ENCODE data around the gene ARFIP1. TPM values are rescaled to one million over a fixed set of nuclear protein-coding genes. Genes with fewer than 3 reads are reported as not detected.

The ARFIP1 gene
- polyA plus RNA-seq, 1 donor from 2014 or later = 35.1 TPM

- no peaks in the 10 kb centered on the region for H3K27me3 ChIP-seq (ENCODE audit: insufficient read depth, low read depth, low read length)
- H3F3A ChIP-seq (ENCODE audit: insufficient read depth, low read length, poor library complexity, severe bottlenecking) = no peaks in the 10 kb centered on the region
- H4K20me1 ChIP-seq (ENCODE audit: insufficient read depth) = no peaks in the 10 kb centered on the region
- H3K9ac ChIP-seq (ENCODE audit: low read length) = no peak overlapping the region
- H3K4me3 ChIP-seq (ENCODE audit: low read length) = no peak overlapping the region
- H3K9me2 ChIP-seq (ENCODE audit: insufficient read depth, low read length) = no peaks in the 10 kb centered on the region
- H3K27ac ChIP-seq (ENCODE audit: low read length) = no peak overlapping the region
- no peaks in the 10 kb centered on the region for H3K9me3 ChIP-seq (ENCODE audit: low read length)
- no peaks in the 10 kb centered on the region for H3K79me2 ChIP-seq (replicated peaks; ENCODE audit: insufficient read depth, low read length)
- no peaks in the 10 kb centered on the region for H3K36me3 ChIP-seq (ENCODE audit: insufficient read depth, low read length)
- no peak overlapping the region for H2AFZ ChIP-seq (ENCODE audit: low read depth, low read length)
- no peak for TF ChIP-seq POLR2AphosphoS5 (IDR thresholded peaks at IDR 0.05)
- TF ChIP-seq REST (IDR thresholded peaks at IDR 0.05; ENCODE audit: borderline replicate concordance) = no peak
- TF ChIP-seq CTCF (IDR thresholded peaks at IDR 0.05; ENCODE audit: poor library complexity, severe bottlenecking) = no peak
- no peak for TF ChIP-seq TAF1 (IDR thresholded peaks at IDR 0.05; ENCODE audit: low read depth)
- TF ChIP-seq EP300 (conservative IDR thresholded peaks at IDR 0.05; ENCODE audit: poor library complexity, severe bottlenecking) = no peak
- TF ChIP-seq RAD21 (conservative IDR thresholded peaks at IDR 0.05) = no peak
- H3K4me2 ChIP-seq (ENCODE audit: low read length) = no peak overlapping the region
Measured at GRCh38 chr4:152815078-152815477, 35.3 kb downstream of the ARFIP1 start.

GRCh38 chr4:152817331-152817730, 37.6 kb downstream of the ARFIP1 start:
- Histone ChIP-seq H3K4me3 (ENCODE audit: low read length) (no peak overlapping the region), H3K9ac (ENCODE audit: low read length) (no peak overlapping the region), H3K79me2 (replicated peaks; ENCODE audit: insufficient read depth, low read length) (no peaks in the 10 kb centered on the region), H3F3A (ENCODE audit: insufficient read depth, low read length, poor library complexity, severe bottlenecking) (no peaks in the 10 kb centered on the region), H3K27me3 (ENCODE audit: insufficient read depth, low read depth, low read length) (no peaks in the 10 kb centered on the region), H2AFZ (ENCODE audit: low read depth, low read length) (no peak overlapping the region), H3K9me2 (ENCODE audit: insufficient read depth, low read length) (no peaks in the 10 kb centered on the region), H3K36me3 (ENCODE audit: insufficient read depth, low read length) (no peaks in the 10 kb centered on the region), H4K20me1 (ENCODE audit: insufficient read depth) (no peaks in the 10 kb centered on the region), H3K4me2 (ENCODE audit: low read length) (no peak overlapping the region), H3K27ac (ENCODE audit: low read length) (no peak overlapping the region), H3K9me3 (ENCODE audit: low read length) (no peaks in the 10 kb centered on the region)
- TF ChIP-seq POLR2AphosphoS5 (IDR thresholded peaks at IDR 0.05) = no peak
- no peak for TF ChIP-seq EZH2 (IDR thresholded peaks at IDR 0.05; ENCODE audit: borderline replicate concordance, insufficient read depth, low read length, poor library complexity, severe bottlenecking)
- TF ChIP-seq REST (IDR thresholded peaks at IDR 0.05; ENCODE audit: borderline replicate concordance) = no peak
- no peak for TF ChIP-seq EP300 (conservative IDR thresholded peaks at IDR 0.05; ENCODE audit: poor library complexity, severe bottlenecking)
- no peak for TF ChIP-seq TAF1 (IDR thresholded peaks at IDR 0.05; ENCODE audit: low read depth)
- no peak for TF ChIP-seq SMC3 (conservative IDR thresholded peaks at IDR 0.05; ENCODE audit: poor library complexity)
- TF ChIP-seq RAD21 (conservative IDR thresholded peaks at IDR 0.05) = no peak
- TF ChIP-seq MXI1 (conservative IDR thresholded peaks at IDR 0.05; ENCODE audit: poor library complexity, severe bottlenecking) = no peak
- TF ChIP-seq CTCF (IDR thresholded peaks at IDR 0.05; ENCODE audit: poor library complexity, severe bottlenecking) = no peak
